Liver (tissue), 9 donors: ENCODE results near the gene CEP135. TPM values are rescaled to one million over a fixed set of nuclear protein-coding genes. Genes with fewer than 3 reads are reported as not detected.

Experiments used
- DNase-seq: peaks from one replicate; pipeline ENCODE4 v3.0.0-alpha.2; 2017; ENCODE audit warnings: low spot score
- H3K27ac ChIP-seq, 2 donors: one replicate each; pipeline ENCODE4 v1.7.0; 2013; ENCODE audit warnings: inconsistent platforms in 2 of 2, low read length in 2 of 2, control low read depth in 1 of 2, low read depth in 1 of 2, mild to moderate bottlenecking in 1 of 2
- H3K27me3 ChIP-seq, 4 donors: one replicate each; pipeline versions ENCODE4 v1.6.1 to v1.7.0; 2013; ENCODE audit warnings: low read length in 3 of 4, inconsistent platforms in 1 of 4, mild to moderate bottlenecking in 1 of 4, moderate library complexity in 1 of 4; ENCODE audit not compliant: control insufficient read depth in 4 of 4, insufficient read depth in 4 of 4
- H3K36me3 ChIP-seq, 4 donors: one replicate each; pipeline versions ENCODE4 v1.6.1 to v1.7.0; 2013; ENCODE audit warnings: low read length in 3 of 4, mild to moderate bottlenecking in 3 of 4, low read depth in 1 of 4, moderate library complexity in 1 of 4; ENCODE audit not compliant: control insufficient read depth in 4 of 4, insufficient read depth in 3 of 4
- H3K4me1 ChIP-seq, 4 donors: one replicate each; pipeline versions ENCODE4 v1.6.1 to v1.7.0; 2013; ENCODE audit warnings: low read length in 3 of 4, mild to moderate bottlenecking in 3 of 4, moderate library complexity in 1 of 4; ENCODE audit not compliant: control insufficient read depth in 4 of 4, insufficient read depth in 4 of 4
- H3K4me3 ChIP-seq, 3 donors: one replicate each; pipeline versions ENCODE4 v1.6.1 to v1.7.0; 2013; ENCODE audit warnings: low read length in 3 of 3, control low read depth in 1 of 3, low read depth in 1 of 3, mild to moderate bottlenecking in 1 of 3
- H3K9ac ChIP-seq, 2 donors: one replicate each; pipeline ENCODE4 v1.7.0; 2013; ENCODE audit warnings: low read length in 2 of 2, mild to moderate bottlenecking in 2 of 2, moderate library complexity in 2 of 2, control low read depth in 1 of 2, low read depth in 1 of 2
- H3K9me3 ChIP-seq, 4 donors: one replicate each; pipeline versions ENCODE4 v1.6.1 to v1.7.0; 2013; ENCODE audit warnings: low read length in 3 of 4; ENCODE audit not compliant: control insufficient read depth in 4 of 4
- ATF3 ChIP-seq: IDR thresholded peaks from 2 replicates; pipeline ENCODE4 v1.6.1; 2016; ENCODE audit warnings: antibody characterized with exemption
- CTCF ChIP-seq: fragments of 150-350 bp; IDR thresholded peaks from 2 replicates; pipeline ENCODE4 v1.5.1; 2017; ENCODE audit warnings: improper control_type of control experiment, low read depth, low read length; ENCODE audit not compliant: missing input control
- EGR1 ChIP-seq, 2 donors: IDR thresholded peaks; 2 replicates each; pipeline ENCODE4 v1.6.1; 2016 to 2018; ENCODE audit warnings: antibody characterized with exemption in 2 of 2, low read depth in 2 of 2
- FOXA1 ChIP-seq: IDR thresholded peaks from 2 replicates; pipeline ENCODE4 v1.6.1; 2016; ENCODE audit warnings: antibody characterized with exemption
- FOXA2 ChIP-seq: IDR thresholded peaks from 2 replicates; pipeline ENCODE4 v1.6.1; 2016; ENCODE audit warnings: antibody characterized with exemption
- GABPA ChIP-seq, 2 donors: IDR thresholded peaks in 1 of 2; conservative IDR thresholded peaks in 1 of 2; 2 replicates each; pipeline ENCODE4 v1.6.1; 2016; ENCODE audit warnings: antibody characterized with exemption in 2 of 2, mild to moderate bottlenecking in 1 of 2, moderate library complexity in 1 of 2
- HNF4A ChIP-seq, 2 donors: conservative IDR thresholded peaks; 2 replicates each; pipeline ENCODE4 v1.6.1; 2016; ENCODE audit warnings: antibody characterized with exemption in 2 of 2, mild to moderate bottlenecking in 2 of 2
- HNF4G ChIP-seq: IDR thresholded peaks from 2 replicates; pipeline ENCODE4 v1.6.1; 2016; ENCODE audit warnings: antibody characterized with exemption
- JUND ChIP-seq, 2 donors: IDR thresholded peaks; 2 replicates each; pipeline ENCODE4 v1.6.1; 2016; ENCODE audit warnings: antibody characterized with exemption in 2 of 2
- MAX ChIP-seq: IDR thresholded peaks from 2 replicates; pipeline ENCODE4 v1.6.1; 2016; ENCODE audit warnings: antibody characterized with exemption
- NR2F2 ChIP-seq: IDR thresholded peaks from 2 replicates; pipeline ENCODE4 v1.6.1; 2016; ENCODE audit warnings: antibody characterized with exemption
- REST ChIP-seq: IDR thresholded peaks from 2 replicates; pipeline ENCODE4 v1.6.1; 2016; ENCODE audit warnings: antibody characterized with exemption, mild to moderate bottlenecking
- RXRA ChIP-seq, 2 donors: IDR thresholded peaks; 2 replicates each; pipeline ENCODE4 v1.6.1; 2017 to 2018; ENCODE audit warnings: antibody characterized with exemption in 2 of 2, mild to moderate bottlenecking in 1 of 2
- SP1 ChIP-seq: IDR thresholded peaks from 2 replicates; pipeline ENCODE4 v1.6.1; 2018; ENCODE audit warnings: antibody characterized with exemption, mild to moderate bottlenecking
- TAF1 ChIP-seq: conservative IDR thresholded peaks from 2 replicates; pipeline ENCODE4 v1.6.1; 2016; ENCODE audit warnings: antibody characterized with exemption, mild to moderate bottlenecking
- YY1 ChIP-seq: IDR thresholded peaks from 2 replicates; pipeline ENCODE4 v1.6.1; 2016; ENCODE audit warnings: antibody characterized with exemption, mild to moderate bottlenecking
- ZBTB33 ChIP-seq: IDR thresholded peaks from 2 replicates; pipeline ENCODE4 v1.6.1; 2016; ENCODE audit warnings: antibody characterized with exemption
- WGBS: extraction: QIAGEN DNeasy Blood & Tissue Kit; methylation state at CpG from one replicate; pipeline ENCODE4 v1.1.7; 2013; 5-methylcytosine and 5-hydroxymethylcytosine counted together
- polyA plus RNA-seq, 2 donors: library from polyadenylated mRNA; stranded (reverse) in 1 of 2; unstranded in 1 of 2; fragments of 200-250 nt in 1 of 2; fragments of >200 nt in 1 of 2; fragmentation: Nextera tagmentation in 1 of 2; extraction: Ambion mirVana in 1 of 2; gene quantifications; one replicate each; pipeline versions ENCODE4 v1.2.1 to v1.2.3, GENCODE V29; 2013 to 2015
- total RNA-seq, 2 donors: library from RNA; depleted of rRNA; stranded (reverse); fragments of >200 nt; gene quantifications; one replicate each; pipeline ENCODE4 v1.2.3, GENCODE V29; 2014
- donor health status: healthy.
- donor health status: healthy.
- donor health status: healthy.
- donor health status: healthy.
- donor health status: healthy.

The CEP135 gene
- total and polyA plus RNA-seq, 4 donors, result 0.47 to 9.8 (median 1.9) TPM

- Histone ChIP-seq H3K9ac (no peak overlapping the region), H3K4me3 (no peak overlapping the region)
Observed at GRCh38 chr4:55939421-55939820, 9.3 kb upstream of the CEP135 start.

More at GRCh38 chr4:55939421-55939820, 9.3 kb upstream of the CEP135 start:
- TF ChIP-seq REST (no peak), EGR1 (IDR thresholded peaks at IDR 0.05; ENCODE audit: low read depth in 2 of 2) (no peak), HNF4G (no peak), ZBTB33 (no peak), JUND (IDR thresholded peaks at IDR 0.05) (no peak), FOXA1 (no peak), SP1 (no peak), TAF1 (no peak), HNF4A (conservative IDR thresholded peaks at IDR 0.05) (no peak), ATF3 (no peak), GABPA (IDR thresholded peaks at IDR 0.05 in 1 of 2, conservative IDR thresholded peaks at IDR 0.05 in 1 of 2) (no peak), NR2F2 (no peak), MAX (no peak), FOXA2 (no peak), YY1 (no peak), RXRA (IDR thresholded peaks at IDR 0.05) (no peak), CTCF (no peak)
- Histone ChIP-seq H3K27me3 (no peaks in the 10 kb centered on the region), H3K27ac (no peak overlapping the region), H3K9me3 (peaks cover 0 to 8% (median 4%) of the 10 kb centered on the region in 4 donors), H3K36me3 (no peaks in the 10 kb centered on the region), H3K4me1 (no peaks in the 10 kb centered on the region)
- no peak for DNase-seq
- WGBS, result 67% methylated on average over 2 of the region's 2 CpGs
